ENCODE measurements around the gene ABHD11.
"Not testable (repeated sequence)": the region's sequence is repeated elsewhere in the genome, so short reads cannot be mapped to it uniquely, and the experiment has no call there.

ABHD11 gene

DNA sequence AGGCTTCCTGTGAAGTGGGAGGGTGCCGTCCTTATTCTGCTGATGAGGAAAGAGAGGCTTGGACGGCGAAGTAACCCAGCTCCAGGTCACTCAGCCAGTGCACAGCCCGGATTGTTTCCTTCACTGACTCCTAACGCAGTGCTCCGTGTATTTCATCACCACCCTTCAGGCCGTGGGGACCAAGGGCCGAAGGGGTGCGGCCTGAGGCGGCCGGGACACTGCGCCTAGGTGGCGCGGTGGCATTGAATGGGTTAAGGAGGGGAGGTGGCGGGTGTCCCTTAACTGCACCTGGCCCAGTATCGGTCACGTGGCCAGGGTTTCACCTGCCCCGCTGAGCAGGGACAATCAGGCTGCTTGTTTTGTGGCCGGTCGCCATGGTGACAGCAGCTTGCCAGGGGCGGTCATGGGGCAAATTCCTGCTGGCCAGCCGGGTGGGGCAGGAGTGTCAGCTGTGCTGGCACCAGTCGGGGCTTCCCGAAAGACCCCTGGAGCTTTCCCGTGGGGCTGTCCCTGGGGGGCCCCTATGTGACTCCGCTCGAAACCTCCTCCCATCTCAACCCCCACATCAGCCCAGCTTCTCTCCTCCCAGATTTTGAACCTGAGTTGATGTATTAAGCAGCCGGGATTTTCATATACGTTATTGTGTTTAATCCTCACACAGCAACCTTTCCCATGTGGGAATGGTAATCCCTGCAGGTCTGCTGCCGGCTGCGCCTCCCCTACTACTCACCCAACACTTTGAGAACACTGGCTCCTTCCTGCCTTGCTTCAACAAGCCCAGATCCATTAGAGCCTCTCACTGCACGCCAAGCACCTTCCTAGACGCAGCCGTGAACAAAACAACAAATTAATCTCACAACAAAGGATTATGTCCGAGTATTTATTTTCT lies 4.4 kb upstream of the ABHD11 start:
- DNase-seq = no peak

DNA sequence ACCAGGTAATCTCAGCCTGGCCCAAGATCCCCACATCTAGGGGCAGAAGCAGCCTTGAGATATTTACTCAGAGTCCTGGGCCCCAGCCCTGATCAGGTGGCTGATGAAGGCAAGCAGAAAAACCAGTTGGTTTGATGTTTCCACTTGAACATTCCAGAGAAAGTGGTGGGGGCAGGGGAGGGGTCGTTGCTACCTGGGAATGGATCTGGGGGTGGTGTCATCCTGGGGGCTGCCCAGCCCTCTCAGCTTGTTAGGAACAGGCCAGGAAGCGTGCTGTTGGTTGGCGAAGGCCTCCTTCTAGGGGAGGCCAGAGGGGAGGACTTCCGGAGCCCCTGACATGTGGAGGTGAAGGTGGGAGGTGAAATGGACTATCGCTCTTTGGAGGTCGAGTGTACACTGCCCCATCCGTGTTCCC lies 3.7 kb upstream of the ABHD11 start:
- DNase-seq = no peak

DNA sequence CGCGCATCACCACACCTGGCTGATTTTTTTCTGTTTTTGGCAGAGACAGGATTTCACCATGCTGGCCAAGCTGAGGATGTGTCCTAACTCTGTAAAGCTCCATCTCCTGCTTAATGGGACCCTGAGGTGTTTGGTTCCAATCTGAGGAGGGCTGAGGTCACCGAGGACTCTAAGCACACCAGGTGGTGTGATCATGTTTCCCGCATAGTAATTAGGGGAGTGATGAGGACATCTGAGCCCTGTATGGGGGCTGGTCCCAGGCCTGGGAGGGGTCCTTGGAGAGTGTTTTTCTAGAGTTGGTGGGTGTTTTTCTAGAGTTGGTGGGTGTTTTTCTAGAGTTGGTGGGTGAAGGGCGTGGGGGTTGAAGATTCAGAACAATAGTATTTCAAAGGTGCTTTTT lies 3.0 kb upstream of the ABHD11 start:
- no peak for DNase-seq

DNA sequence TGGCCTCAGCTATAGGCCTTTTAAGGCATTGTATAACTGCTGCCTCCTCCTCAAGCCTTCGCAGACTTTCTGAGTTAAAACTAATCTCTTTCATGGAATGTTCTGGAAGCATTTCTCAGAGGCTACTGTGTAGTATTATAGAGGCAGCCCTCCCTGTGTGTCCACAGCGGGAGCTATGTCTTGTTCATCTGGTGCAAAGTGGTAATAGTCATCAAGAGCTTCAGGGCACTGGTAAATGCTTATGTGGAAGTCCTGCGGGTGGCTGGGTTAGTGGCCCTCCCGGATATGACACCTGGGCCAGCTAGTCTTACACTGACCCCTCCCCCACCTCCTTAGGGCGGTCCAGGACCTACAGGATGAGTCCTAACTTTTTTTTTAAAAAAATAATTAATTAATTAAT lies 2.2 kb upstream of the ABHD11 start:
- DNase-seq = no peak

DNA sequence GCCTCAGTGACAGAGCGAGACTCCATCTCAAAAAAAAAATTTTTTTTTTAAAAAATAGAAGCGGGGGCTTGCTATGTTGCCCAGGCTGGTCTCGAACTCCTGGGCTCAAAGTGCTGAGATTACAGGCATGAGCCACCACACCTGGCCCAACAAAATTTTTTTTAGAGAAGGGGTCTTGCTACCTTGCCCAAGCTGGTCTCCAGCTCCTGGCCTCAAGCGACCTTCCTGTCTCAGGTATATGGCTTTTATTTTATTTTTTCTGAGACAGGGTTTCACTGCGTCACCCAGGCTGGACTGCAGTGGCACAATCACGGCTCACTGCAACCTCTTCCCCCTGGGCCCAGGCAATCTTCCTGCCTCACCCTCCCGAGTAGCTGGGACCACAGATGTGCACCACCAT lies 1.6 kb upstream of the ABHD11 start:
- no peak for DNase-seq

DNA sequence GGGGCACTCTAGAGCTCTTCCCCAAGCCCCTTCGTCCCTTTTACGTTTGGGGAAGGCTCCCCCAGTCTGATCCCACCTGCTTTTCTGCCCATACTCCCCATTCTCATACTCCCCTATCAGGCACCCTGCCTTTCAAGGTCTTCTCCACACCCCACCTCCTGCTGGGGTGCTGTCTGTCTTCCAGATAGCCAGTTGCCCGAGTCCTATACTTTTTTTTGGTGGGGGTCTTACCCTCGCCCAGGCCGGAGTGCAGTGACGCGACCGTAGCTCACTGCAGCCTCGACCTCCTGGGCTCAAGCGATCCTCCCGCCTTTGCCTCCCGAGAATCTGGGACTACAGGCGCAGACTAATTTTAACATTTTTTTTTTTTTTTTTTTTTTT lies 775 bp upstream of the ABHD11 start:
- DNase-seq = no peak

DNA sequence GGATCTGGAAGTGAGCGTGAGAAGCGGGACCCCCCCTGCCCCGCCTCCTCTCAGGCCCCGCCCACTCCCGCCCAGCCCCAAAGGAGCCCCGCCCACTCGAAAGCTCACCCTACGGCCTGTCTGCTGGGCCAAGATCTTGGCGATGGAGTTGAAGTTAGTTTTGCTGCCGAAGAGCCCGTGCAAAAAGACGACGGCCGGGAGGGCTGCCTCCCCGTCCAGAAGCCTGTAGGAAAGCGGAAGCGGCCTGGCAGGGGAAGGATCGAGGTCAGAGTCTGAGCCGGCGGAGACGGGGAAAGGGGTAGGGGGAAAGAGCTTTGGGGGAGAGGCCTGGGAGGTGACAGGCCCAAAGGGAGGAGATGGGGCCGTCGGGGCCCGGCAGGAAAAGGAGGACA lies 386 bp downstream of the ABHD11 start:
- peak; percentile 72 for DNase-seq

DNA sequence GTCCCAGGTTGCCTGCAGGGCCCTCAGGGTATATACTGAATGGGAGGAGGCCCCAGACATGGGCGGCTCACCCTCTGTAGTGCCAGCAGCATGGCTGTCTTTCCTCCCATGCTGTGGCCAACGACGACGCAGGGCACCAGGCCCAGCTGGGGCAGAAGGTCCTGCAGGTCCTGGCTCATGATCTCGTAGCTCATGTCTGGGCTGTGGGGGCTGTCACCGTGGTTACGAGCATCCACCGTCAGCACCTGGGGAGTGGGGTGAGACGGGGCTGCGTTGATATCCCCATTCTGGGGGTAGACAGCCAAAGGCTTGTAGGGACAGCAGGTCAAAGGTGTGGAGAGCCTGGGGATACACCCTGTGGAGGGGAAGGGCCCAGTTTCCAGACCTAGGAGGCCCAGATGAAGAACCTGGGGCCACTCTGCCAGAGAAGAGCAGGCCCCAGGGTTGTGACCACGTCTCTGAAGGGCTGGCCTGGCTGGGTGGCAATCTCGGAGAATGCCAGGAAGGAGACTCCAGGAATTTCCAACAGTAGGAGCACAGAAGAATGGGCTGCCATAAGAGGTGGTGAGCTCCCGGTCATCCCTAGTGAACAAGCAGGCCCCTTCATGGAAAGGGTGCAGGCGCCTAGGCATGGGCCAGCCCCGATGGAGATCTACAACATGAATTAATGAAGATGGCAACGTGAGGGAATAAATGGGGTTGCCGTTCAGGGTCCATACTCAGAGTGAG lies 947 bp downstream of the ABHD11 start:
- DNase-seq = no peak

DNA sequence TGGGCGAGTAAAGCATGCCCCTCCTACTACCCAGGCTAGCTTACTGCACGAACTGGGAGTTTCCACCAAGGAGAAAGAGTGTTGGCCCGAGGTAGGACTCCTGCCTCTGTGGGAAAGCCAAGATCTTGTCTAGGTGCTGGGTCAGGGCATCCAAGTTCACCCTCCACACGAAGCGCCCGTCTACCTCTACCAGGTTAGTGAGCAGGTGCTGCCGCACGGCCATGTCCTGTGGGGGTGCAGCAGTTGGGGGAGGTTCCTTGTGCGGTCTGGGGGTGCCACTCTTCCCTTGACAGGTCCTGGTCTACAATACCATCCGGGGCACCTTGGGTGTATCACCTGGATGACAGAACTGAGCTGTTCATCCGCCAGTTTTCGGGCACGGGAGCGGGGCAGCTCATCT lies 1.7 kb downstream of the ABHD11 start:
- no peak for DNase-seq

DNA sequence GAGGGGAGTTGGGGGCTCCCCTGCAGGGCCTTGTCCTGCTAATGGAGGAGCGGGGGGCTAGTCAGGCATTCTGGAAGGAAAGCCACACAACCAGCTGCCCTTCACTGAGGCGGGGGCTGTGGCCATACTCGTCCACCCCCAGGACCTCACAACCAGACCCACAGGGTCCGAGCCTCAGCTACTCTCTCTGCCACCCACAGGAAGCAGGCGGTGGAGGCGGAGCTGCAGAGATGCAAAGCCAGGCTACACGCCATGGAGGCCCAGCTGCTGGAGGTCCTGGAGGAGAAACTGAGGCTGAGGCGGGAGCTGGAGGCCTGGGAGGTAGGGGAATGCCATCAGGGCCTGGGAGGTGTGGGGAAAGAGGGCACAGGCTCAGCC lies 3.1 kb downstream of the ABHD11 start:
- no peak for DNase-seq

DNA sequence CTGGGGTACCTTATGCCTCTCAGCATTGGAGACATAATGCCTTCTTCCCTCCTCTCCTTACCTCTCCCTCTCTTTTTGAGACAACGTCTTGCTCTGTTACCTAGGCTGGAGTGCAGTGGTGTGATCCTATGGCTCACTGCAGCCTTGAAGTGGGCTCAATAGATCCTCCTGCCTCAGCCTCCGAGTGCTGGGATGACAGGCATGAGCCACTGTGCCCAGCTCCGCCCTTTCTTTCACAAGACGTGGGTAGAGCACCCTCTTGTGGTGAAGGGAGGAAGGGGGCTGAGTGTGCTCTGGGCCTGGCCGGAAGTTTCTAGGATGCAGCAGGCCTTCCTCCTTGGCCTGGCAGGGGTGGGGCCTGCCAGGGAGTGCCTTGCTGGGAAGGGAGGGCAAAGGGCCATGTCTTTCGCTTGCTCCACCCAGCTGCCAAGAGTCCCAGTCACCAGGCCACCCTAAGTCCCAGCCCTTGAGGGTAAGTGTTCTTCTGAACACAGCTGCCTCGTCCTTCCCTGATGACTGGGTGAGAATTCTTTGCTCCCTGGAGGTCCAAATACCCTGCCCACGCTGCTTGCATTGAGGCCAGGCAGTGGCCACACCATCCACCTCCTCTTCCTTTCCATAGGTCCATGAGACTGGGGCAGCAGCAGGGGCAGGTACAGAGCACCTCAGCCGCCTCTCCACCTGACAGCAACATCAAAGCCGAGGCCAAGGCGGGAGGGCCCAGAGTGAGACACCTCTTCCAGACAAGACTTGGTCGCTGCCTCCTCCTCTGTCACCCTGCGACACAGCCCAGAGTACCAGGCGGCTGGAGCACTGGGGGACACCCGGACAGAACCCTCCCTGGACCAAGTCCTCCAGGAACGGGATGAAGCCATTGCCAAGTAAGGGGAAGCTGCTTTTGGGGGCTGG lies 3.7 kb downstream of the ABHD11 start:
- peak; percentile 91 for DNase-seq

DNA sequence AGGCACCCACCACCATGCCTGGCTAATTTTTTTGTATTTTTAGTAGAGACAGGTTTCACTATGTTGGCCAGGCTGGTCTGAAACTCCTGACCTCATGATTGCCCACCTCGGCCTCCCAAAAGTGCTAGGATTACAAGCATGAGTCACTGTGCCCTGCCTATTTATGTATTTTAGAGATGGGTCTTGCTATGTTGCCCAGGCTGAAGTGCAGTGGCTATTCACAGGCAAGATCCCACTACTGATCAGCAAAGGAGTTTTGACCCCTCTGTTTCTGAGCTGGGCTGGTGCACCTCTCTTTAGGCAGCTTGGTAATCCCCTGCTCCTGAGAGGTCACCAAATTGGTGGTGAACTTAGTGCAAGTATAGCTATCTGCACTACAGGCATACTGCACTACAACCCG lies 6.2 kb downstream of the ABHD11 start:
- DNase-seq = no peak

DNA sequence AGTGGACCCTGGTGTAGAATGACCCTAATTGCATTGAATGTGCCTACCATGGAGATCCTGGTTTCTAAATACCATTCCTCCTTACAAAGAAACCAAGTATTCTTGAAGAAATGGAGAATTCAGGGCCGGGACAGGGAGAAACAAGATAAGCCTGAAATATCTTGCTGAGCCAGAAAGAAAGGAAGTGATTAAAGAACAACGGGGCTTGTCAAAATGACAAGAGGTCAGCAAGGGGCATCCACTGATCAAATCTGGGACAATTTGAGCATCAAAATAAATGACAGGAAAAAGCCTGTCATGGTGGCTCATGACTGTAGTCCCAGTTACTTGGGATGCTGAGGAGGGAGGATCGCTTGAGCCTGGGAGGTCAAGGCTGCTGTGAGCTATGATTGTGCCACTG lies 8.1 kb downstream of the ABHD11 start:
- DNase-seq = no peak

DNA sequence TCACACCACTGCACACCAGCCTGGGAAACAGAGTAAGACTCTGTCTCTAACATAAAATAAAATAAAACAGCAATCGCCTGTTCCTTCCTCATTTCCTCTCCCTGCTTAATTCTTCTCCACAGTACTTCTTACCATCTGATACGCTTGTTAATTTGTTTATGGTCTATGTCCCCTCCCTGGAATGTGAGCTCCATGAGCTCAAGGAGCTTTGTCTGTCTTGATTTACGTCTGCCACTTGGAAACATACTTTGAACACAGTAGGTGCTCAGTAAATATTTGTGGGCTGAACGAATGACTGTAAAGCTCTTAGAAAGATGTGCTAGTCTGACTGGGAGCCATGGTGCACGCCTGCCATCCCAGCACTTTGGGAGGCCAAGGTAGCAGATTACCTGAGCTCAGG lies 10.1 kb downstream of the ABHD11 start:
- DNase-seq = no peak

DNA sequence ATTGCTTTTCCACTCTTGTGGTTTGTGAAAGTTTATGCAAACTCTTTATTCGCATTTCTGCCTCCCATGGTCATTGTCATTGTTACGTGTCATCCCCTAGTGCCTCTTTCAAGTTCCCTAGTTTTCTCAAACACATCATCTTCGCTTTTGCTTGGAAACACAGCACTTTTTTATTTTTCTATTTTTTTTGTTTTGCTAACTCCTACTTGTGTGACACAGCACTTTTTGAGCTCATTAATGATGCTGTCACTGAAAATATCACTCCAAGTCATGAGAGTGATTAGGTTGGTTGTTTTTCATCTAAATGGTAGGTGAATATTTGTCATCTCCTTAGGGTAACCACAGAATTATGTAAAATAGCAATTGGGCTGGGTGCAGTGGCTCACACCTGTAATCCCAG lies 10.7 kb downstream of the ABHD11 start:
- no peak for DNase-seq

DNA sequence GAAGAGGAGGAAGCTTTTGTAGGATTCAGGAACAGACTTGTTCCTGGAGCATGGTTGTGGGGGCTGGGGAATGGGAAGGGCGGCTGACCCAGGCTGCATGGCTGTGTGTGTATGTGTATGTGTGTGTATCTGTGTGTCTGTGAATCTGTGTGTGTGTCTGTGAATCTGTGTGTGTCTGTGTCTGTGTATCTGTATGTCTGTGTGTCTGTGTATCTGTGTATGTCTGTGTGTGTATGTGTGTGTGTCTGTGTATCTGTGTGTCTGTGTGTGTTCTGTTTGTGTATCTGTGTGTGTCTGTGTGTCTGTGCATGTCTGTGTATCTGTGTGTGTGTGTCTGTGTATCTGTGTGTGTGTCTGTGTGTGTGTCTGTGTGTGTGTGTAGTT lies 12.5 kb downstream of the ABHD11 start:
- DNase-seq = no peak

DNA sequence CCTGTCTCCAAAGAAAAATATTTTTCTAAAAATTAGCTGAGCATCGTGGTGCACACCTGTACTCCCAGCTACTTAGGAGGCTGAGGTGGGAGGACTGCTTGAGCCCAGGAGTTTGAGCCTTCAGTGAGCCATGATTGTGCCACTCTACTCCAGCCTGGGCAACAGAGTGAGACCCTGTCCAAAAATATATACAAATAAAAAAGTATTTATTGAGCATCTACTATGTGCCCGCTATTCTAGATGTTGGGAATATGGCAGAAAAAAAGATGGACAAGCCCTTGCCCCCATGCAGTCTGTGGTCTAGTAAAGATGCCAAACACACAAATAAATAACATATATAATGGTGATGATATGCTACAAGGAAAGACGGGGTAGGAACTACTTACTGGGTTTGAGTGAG lies 14.8 kb downstream of the ABHD11 start:
- no peak for DNase-seq

DNA sequence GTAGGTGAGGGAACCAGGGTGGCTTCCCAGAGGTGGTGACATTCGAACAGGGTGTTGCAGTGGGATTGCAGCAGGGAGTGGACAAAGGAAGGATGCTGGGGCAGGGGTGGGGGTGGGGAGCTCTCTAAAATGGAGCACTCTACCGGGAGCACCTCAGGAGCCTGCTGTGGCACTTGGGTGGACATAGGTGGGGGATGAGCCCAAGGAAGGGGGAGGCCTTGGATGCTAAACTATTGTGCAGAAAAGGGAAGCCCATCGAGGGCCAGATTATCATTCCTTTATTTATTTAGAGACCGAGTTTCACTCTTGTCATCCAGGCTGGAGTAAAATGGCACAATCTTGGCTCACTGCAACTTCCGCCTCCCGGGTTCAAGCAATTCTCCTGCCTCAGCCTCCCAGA lies 15.8 kb downstream of the ABHD11 start:
- DNase-seq = no peak

DNA sequence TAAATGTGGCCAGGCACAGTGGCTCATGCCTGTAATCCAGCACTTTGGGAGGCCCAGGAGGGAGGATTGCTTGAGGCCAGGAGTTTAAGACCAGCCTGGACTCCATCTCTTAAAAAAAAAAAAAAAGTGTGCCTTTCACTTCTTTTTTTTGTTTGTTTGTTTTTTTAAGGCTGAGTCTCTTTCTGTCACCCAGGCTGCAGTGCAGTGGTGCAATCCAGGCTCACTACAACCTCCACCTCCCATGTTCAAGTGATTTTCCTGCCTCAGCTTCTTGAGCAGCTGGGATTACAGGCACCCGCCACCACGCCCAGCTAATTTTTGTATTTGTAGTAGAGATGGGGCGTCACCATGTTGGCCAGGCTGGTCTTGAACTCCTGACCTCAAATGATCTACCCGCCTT lies 16.4 kb downstream of the ABHD11 start:
- DNase-seq = not testable (repeated sequence)

DNA sequence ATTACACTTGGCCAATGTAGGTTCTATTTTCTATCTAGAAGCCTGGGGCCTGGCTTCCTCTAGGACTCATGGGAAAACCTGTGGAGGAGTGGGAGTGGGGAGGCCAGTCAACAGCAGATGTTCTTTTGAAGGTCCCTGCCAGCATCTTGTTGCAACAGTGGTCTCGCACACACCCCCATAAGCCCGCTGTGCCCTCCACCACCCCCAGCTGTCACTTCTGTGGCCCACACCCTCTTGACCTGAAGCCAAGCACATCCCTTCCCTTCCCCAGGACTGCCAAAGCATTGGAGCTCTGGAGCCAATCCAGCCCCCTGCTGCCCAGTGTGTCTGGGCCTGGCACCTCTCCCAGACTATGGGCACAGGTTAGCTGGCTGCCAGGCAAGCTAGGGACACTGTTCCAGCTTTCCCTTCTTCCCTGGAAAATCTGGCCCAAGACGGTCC lies 17.2 kb downstream of the ABHD11 start:
- no peak for DNase-seq

DNA sequence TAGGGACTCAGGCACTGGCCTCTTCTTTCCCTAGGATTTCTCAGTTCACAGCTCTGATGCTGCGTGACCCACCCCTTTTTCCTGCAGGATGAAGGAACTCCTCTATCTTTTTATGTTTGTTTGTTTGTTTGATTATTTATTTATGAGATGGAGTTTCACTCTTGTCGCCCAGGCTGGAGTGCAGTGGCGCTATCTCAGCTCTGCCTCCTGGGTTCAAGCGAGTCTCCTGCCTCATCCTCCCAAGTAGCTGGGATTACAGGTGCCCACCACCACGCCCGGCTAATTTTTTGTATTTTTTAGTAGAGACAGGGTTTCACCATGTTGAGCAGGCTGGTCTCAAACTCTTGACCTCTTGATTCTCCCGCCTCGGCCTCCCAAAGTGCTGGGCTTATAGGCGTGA lies 18.2 kb downstream of the ABHD11 start:
- not testable (repeated sequence) for DNase-seq

DNA sequence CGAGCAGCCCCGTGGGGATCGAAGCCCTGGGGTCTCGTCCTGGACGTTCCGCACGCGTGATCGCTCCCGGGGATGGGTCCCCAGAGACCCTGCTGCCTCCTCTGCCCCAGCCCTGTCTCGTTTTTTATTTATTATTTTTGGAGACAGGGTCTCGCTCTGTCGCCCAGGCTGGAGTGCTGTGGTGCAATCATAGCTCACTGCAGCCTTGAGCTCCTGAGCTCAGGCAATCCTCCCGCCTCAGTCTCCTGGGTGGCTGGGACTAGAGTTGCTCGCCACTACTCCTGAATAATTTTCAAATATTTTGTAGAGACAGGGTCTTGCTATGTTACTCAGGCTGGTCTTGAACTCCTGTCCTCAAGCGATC lies 18.8 kb downstream of the ABHD11 start:
- no peak for DNase-seq
